ENCODE results near the gene SUMO4.

Gene SUMO4

DNA sequence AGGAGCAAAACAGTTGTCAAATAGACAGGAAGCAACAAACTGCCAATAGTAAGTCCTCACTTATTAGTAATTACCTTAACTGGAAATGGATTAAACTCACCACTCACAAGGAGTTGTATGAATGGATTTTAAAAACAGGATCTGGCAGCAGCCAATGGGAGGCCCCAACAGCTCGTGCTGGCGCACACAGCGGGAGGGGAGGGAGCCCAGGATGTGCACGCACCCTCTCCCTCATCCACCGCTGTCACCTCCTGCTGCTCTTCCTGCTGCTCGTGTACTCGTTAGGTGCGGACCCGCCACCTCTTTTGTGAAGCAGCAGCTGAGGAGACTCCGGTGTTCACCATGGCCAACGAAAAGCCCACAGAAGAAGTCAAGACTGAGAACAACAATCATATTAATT is at the start of gene SUMO4:
TSS of gene SUMO4 (plus strand) at position 213 of the 400 bp plus-strand sequence. CDS start at position 343, 130 bp downstream.
- in situ Hi-C loops (cut with HindIII; ENCODE audit: low sequenced_read_pairs): loop anchor here (25.0 kb wide), 1 partner anchor 112 kb away; no protein-coding TSS in a partner anchor
- TF ChIP-seq, protein P1, sequence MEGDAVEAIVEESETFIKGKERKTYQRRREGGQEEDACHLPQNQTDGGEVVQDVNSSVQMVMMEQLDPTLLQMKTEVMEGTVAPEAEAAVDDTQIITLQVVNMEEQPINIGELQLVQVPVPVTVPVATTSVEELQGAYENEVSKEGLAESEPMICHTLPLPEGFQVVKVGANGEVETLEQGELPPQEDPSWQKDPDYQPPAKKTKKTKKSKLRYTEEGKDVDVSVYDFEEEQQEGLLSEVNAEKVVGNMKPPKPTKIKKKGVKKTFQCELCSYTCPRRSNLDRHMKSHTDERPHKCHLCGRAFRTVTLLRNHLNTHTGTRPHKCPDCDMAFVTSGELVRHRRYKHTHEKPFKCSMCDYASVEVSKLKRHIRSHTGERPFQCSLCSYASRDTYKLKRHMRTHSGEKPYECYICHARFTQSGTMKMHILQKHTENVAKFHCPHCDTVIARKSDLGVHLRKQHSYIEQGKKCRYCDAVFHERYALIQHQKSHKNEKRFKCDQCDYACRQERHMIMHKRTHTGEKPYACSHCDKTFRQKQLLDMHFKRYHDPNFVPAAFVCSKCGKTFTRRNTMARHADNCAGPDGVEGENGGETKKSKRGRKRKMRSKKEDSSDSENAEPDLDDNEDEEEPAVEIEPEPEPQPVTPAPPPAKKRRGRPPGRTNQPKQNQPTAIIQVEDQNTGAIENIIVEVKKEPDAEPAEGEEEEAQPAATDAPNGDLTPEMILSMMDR (IDR thresholded peaks at IDR 0.05; ENCODE audit: low read depth, low read length): no peak
- DNase-seq (ENCODE audit: low read depth, low spot score): no peak
- H3K4me3 ChIP-seq (ENCODE audit: low read depth, low read length): no peak within 1 kb of the TSS

- in situ Hi-C loops (cut with HindIII; ENCODE audit: low sequenced_read_pairs): no loop called here
- no peak for DNase-seq (ENCODE audit: low read depth, low spot score)
- TF ChIP-seq, protein P1 (IDR thresholded peaks at IDR 0.05; ENCODE audit: low read depth, low read length): no peak
- H3K4me3 ChIP-seq (ENCODE audit: low read depth, low read length): no peak overlapping the region
Observed at GRCh38 chr6:149354009-149354408, 46.1 kb upstream of the SUMO4 start.

GRCh38 chr6:149356081-149356750 is 43.8 kb upstream of the SUMO4 start:
- no peak for DNase-seq (ENCODE audit: low read depth, low spot score)
- TF ChIP-seq, protein P1 (IDR thresholded peaks at IDR 0.05; ENCODE audit: low read depth, low read length): no peak
- in situ Hi-C loops (cut with HindIII; ENCODE audit: low sequenced_read_pairs): no loop called here
- H3K4me3 ChIP-seq (ENCODE audit: low read depth, low read length): no peak overlapping the region

GRCh38 chr6:149357726-149358538 is 42.1 kb upstream of the SUMO4 start:
- no peak for DNase-seq (ENCODE audit: low read depth, low spot score)
- H3K4me3 ChIP-seq (ENCODE audit: low read depth, low read length): no peak overlapping the region
- TF ChIP-seq, protein P1 (IDR thresholded peaks at IDR 0.05; ENCODE audit: low read depth, low read length): no peak
- in situ Hi-C loops (cut with HindIII; ENCODE audit: low sequenced_read_pairs): no loop called here

GRCh38 chr6:149359440-149359839 is 40.6 kb upstream of the SUMO4 start:
- in situ Hi-C loops (cut with HindIII; ENCODE audit: low sequenced_read_pairs): no loop called here
- TF ChIP-seq, protein P1 (IDR thresholded peaks at IDR 0.05; ENCODE audit: low read depth, low read length): no peak
- H3K4me3 ChIP-seq (ENCODE audit: low read depth, low read length): no peak overlapping the region
- DNase-seq (ENCODE audit: low read depth, low spot score): no peak

- TF ChIP-seq, protein P1 (IDR thresholded peaks at IDR 0.05; ENCODE audit: low read depth, low read length): no peak
- in situ Hi-C loops (cut with HindIII; ENCODE audit: low sequenced_read_pairs): no loop called here
- no peak overlapping the region for H3K4me3 ChIP-seq (ENCODE audit: low read depth, low read length)
- DNase-seq (ENCODE audit: low read depth, low spot score): no peak
Observed at GRCh38 chr6:149360536-149360935, 39.5 kb upstream of the SUMO4 start.

All from astrocyte of the spinal cord (primary cell).